NCI-H1417 treated with DMSO at 0.1 percent for 48 hours (cell line): ENCODE results near the gene METTL26.
"Not testable (repeated sequence)": the region's sequence is repeated elsewhere in the genome, so short reads cannot be mapped to it uniquely, and the experiment has no call there.

Source experiments
- DNase-seq: peaks from one replicate; lab custom pipeline; 2025; lab: John Stamatoyannopoulos, UW

METTL26 gene

GRCh38 chr16:625117-625976, 10.8 kb downstream of the METTL26 start:
- no peak for DNase-seq

GRCh38 chr16:624526-625070, 11.5 kb downstream of the METTL26 start:
- DNase-seq, result no peak

- DNase-seq, result no peak
These were observed 13.2 kb downstream of the METTL26 start for GRCh38 chr16:622920-623280.

GRCh38 chr16:621526-622105, 14.5 kb downstream of the METTL26 start:
- DNase-seq, result no peak

GRCh38 chr16:620700-621525, 15.2 kb downstream of the METTL26 start:
- DNase-seq, result no peak

- DNase-seq, result no peak
These were observed 16.5 kb downstream of the METTL26 start for GRCh38 chr16:619476-620100.

- DNase-seq, result no peak
These were observed 18.2 kb downstream of the METTL26 start for GRCh38 chr16:617855-618254.

GRCh38 chr16:616733-617586, 19.1 kb downstream of the METTL26 start:
- no peak for DNase-seq

- DNase-seq, result no peak
These were observed 21.0 kb downstream of the METTL26 start for GRCh38 chr16:615122-615521.

- DNase-seq, result no peak
These were observed 25.4 kb downstream of the METTL26 start for GRCh38 chr16:610513-611381.

- DNase-seq, result no peak
These were observed 26.1 kb downstream of the METTL26 start for GRCh38 chr16:609984-610383.

GRCh38 chr16:609316-609715, 26.8 kb downstream of the METTL26 start:
- DNase-seq, result no peak

GRCh38 chr16:608019-608418, 28.1 kb downstream of the METTL26 start:
- DNase-seq, result no peak

- DNase-seq, result no peak
These were observed 29.3 kb downstream of the METTL26 start for GRCh38 chr16:606656-607307.

- no peak for DNase-seq
These were observed 32.2 kb downstream of the METTL26 start for GRCh38 chr16:603933-604332.

GRCh38 chr16:600781-601180, 35.3 kb downstream of the METTL26 start:
- no peak for DNase-seq

GRCh38 chr16:598823-599739, 37.0 kb downstream of the METTL26 start:
- DNase-seq, result no peak

- not testable (repeated sequence) for DNase-seq
These were observed 38.5 kb downstream of the METTL26 start for GRCh38 chr16:597655-598054.

- DNase-seq, result no peak
These were observed 39.4 kb downstream of the METTL26 start for GRCh38 chr16:596736-597060.
